RKO (cell line): Measurements from ENCODE around the gene ARMC9.
"Not testable (repeated sequence)": the region's sequence is repeated elsewhere in the genome, so short reads cannot be mapped to it uniquely, and the experiment has no call there.

Source experiments
- DNase-seq: peaks from one replicate; pipeline ENCODE4 v3.0.0-alpha.2; 2016; ENCODE audit warnings: low spot score

ARMC9 gene

DNA sequence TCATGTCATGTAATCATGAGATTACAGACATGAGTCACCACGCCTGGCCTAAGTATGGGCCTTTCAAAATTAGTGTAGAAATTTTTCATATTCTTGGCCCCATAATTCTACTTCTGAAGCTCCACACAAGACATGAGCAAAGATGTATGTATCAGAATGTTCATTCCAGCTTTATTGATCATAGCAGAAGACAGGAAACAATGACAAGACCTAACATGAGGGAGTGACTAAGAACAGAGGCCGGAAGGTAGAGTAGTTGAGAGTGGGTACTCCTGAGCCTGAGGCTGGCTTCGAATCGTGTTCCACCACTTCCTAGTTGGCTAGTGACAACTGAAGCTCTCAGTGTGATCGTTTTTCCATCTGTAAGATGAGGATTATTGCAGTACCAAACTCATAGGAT lies 89.3 kb downstream of the ARMC9 start:
- peak; percentile 4 for DNase-seq

- no peak for DNase-seq
Measured at GRCh38 chr2:231288590-231288989, 90.2 kb downstream of the ARMC9 start.

DNA sequence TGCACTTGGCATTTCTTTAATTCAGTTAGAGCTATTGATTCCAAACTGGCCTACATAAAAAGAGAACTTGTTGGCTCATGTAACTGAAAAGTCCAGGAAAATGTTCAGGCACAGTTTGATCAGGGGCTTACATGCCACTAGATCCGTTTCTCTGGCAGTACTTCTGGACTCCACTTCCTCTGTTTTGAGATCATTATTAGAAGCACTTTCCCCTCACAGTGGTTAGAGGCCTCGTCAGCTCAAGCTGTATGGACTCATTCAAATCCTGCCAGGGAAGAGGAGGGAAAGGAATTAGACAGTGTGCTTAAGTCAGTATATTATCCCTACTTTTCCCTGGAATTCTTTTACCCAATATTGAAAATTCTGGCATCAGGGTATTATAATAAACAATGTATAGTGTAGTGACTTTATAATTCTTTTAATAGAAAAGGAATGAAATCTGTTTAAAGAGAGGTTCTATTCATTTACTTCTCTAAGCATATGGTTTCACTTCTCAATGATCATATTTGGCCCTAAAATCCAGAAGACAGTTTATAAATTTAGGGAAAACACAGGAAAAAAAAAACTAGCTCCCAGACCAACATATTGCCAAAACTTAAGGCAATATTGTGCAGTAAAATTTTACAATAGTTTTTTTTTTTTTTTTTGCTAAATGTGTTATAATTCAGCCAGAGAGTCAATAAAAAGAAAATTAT lies 92.0 kb downstream of the ARMC9 start:
- DNase-seq, result no peak

GRCh38 chr2:231292472-231293134 lies 94.2 kb downstream of the ARMC9 start:
- DNase-seq, result no peak

DNA sequence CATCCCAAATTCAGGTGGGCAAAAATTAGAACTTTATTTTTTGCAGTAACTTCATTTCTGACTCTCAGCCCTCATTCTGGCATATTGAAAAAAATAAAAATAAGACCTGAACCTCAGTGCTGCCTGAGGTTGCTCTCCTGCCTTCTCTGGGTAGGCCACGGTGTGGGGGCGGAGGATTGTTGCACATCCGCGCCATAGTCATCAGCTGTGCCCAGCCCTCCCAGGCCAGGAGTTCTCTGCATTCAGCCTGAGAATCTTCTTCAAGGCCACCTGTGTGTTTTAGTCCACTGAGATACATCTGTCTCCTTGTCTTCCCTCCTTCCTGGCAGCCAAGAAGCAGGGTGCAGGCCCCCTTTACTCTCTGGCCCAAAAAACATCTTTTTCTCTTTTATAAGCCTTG lies 94.7 kb downstream of the ARMC9 start:
- no peak for DNase-seq

GRCh38 chr2:231294116-231294515 lies 95.7 kb downstream of the ARMC9 start:
- no peak for DNase-seq

- DNase-seq, result peak; percentile 25
Measured at GRCh38 chr2:231294571-231295362, 96.3 kb downstream of the ARMC9 start.

- no peak for DNase-seq
Measured at GRCh38 chr2:231295363-231295655, 96.9 kb downstream of the ARMC9 start.

DNA sequence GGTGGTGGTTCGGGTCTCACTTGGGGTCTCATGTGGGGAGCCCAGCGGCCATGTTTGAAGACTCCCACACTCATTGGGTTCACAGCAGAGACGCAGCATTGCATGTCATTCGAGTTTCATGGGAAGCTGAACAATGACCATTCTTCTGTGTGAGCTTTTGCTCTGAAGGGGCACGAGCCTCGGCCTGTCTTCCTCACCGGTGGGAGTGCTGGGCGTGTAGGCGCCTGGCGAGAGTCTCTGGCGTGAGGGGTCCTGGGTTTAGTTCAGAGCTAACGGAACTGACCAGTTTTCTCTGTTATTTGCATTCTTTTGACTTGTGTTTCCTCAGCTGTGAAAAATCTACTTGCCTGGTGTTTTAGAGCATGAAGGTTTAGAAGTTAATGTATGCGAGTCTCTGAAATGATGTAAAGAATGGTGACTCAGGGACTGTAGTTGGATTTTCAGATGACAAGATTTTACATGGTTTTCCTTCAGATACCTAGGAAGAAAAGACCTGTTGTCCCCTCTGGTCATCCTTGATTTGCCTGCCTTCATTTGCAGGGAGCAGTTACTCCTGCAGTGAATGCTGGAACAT lies 98.1 kb downstream of the ARMC9 start:
- no peak for DNase-seq

DNA sequence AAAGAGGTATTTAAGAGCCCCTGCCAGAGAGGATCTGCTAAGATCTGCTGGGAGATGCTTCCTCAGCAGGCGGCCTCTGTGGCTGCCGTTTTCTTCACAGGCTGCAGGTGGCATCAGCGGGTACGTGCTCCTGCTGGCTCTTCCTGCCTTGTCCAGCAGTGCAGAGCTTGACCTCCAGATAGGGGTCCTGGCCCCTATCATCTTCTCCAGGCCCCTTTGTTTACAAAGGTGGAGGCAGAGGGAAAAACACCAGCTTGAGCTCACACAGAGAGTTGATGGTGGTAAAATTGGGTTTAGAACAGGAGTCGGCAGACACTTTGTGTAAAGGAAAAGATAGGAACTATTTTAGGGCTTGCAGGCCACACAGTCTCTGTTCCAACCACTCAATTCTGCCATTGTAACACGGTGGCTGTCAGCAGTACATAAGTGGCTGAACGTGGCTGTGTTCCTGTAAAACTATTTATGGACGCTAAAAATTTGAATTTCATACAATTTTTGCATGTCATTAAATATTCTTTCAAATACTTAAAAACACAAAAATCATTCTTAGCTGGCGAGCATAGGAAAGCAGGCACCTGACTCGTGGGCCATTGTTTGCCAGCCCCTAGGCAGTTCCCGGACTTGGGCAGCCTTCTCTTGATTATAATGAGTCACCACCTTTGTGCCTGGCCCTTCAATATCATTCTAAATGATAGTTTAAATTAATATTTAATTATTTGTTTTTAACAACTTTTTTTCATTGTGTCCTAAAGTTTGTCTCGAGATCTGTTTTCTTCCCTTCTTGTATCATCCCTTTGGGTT lies 98.9 kb downstream of the ARMC9 start:
- DNase-seq, result peak; percentile 65

DNA sequence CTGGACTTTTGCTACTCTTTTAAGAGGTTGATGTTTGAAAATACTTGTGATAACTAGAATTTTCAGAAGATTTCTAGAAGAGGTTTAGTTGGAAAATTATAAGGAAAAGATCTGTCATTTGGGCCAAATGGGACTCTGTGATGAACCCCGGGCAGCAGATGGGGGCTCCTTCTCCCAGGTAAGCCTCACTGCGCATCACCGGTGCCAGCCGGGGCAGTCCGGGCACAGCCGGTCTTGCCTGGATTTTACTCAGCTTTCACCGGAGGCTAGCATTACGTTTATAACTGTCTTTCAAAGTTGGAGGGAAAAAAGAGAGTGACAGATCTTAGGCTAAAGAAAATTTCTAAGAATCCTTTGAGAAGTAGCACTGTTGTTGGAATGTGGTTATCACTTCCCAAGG lies 99.7 kb downstream of the ARMC9 start:
- DNase-seq, result no peak

DNA sequence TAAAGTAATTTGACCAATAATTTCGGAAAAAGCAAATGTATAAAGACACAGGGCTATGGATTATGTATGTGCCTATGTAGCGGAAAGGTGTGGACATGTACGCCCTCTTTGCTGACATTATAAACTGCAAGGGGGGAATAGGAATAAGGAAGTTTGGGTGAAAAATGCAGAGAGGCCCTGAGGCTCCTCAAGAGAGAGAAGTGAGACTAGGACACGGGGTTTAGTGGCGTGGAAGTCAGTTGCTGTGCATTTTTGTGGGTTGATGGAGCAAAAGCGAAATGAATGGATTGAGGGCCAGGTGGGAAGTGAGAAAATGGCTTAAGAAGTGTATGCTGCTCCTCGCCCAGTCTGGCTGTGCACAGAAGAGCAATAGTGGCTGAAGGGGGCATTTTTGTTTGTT lies 100.8 kb downstream of the ARMC9 start:
- no peak for DNase-seq

- no peak for DNase-seq
Measured at GRCh38 chr2:231300020-231300721, 101.7 kb downstream of the ARMC9 start.

DNA sequence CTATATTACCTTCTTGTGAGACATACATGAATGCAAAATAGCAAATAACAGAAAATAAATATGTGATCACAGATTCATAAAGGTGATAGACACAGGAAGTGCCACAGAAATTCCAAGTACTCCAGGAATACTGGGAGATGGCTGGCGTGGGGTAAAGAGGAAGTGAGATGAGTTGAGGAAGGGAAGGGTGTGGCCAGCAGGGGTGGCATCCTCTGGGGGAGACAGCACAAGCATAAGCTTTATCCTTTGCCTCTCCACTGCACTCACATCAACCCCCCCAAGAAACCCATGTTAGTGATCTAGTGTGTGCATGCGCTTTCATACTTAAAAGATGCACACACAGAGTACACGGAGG lies 102.3 kb downstream of the ARMC9 start:
- no peak for DNase-seq

GRCh38 chr2:231304259-231304658 lies 105.8 kb downstream of the ARMC9 start:
- not testable (repeated sequence) for DNase-seq

DNA sequence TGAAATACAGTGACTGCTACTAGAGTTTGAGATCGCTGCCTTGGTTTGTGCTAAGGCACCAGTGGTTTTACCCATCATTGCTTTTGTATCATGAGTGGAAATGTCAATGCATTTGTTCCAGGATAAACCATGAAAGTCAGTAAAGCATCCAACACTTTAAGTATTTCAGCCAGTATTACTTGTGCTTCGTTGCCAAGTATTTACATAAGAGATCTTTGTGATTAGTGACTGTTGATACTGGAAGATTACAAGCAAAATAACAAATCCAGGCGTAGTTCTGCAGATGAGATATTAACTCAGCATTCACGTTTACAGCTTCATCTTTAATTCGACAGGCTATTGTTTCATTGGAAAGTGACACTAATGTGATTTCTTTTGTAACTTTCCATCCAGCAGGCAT lies 106.8 kb downstream of the ARMC9 start:
- DNase-seq, result no peak

GRCh38 chr2:231306791-231307393 lies 108.5 kb downstream of the ARMC9 start:
- no peak for DNase-seq

DNA sequence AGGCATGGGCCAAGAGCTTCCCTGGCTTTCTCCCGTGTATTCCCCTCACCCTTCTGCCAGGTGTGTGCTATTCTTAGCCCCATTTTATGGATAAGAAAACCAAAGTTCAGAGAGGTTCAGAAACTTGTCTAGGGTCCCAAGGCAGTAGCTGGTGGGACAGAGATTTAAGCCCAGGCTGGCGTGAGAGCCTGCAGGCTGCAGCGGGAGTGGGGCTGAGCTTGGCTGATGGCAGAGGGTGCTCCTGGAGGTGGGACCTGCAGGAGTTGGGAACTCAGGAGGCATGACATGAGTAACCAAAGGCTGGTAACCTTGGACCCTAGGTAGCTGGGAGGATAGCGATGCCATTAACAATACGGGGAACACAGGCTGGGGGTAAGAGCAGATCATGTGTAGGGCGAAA lies 109.8 kb downstream of the ARMC9 start:
- no peak for DNase-seq

- peak; percentile 5 for DNase-seq
Measured at GRCh38 chr2:231308631-231309428, 110.4 kb downstream of the ARMC9 start.

DNA sequence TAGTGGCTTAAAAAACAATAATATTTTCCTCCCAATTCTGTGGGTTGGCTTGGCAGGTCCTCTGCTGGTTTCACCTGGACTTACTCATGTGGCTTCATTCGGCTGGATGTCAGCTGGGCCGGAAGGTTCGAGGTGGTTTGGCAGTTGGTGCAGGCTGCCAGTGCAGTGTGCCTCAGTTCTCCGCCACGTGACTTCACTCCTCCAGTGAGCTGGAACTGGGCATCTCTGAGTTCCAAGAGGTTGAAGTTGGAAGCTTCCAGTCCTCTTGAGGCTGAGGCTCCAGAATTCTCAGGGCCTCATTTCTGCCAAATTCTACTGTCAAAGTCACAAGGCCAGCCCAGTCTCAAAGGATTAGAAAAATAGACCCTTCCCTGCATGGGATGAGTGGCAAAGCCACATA lies 113.6 kb downstream of the ARMC9 start:
- DNase-seq, result no peak
